ENCODE data around the gene TRMT13.

DNA sequence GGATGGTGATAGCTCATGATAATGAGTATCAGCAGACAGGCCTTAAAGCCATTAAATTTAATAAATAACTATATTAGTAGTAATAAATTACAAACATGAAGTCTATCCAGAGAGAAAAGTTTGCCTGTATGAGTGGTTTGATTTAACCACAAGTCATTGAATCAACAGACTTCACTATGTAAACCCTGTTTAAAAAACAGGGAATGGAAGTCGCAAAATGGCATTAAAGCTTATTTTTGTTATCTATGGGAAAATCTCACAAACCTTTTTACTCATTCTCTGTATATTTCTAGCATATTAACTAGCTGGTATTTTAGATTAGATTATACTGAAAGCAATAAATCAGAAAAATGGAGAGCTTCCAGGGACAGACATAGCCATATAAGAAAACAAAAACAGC, 45.6 kb upstream of the TRMT13 start:
- no peak for TF ChIP-seq YY1 (IDR thresholded peaks at IDR 0.05; ENCODE audit: low read depth)
- no peak for TF ChIP-seq RXRA (IDR thresholded peaks at IDR 0.05; ENCODE audit: borderline replicate concordance, low read depth)
- TF ChIP-seq, protein P1, sequence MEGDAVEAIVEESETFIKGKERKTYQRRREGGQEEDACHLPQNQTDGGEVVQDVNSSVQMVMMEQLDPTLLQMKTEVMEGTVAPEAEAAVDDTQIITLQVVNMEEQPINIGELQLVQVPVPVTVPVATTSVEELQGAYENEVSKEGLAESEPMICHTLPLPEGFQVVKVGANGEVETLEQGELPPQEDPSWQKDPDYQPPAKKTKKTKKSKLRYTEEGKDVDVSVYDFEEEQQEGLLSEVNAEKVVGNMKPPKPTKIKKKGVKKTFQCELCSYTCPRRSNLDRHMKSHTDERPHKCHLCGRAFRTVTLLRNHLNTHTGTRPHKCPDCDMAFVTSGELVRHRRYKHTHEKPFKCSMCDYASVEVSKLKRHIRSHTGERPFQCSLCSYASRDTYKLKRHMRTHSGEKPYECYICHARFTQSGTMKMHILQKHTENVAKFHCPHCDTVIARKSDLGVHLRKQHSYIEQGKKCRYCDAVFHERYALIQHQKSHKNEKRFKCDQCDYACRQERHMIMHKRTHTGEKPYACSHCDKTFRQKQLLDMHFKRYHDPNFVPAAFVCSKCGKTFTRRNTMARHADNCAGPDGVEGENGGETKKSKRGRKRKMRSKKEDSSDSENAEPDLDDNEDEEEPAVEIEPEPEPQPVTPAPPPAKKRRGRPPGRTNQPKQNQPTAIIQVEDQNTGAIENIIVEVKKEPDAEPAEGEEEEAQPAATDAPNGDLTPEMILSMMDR (IDR thresholded peaks at IDR 0.05): no peak
- TF ChIP-seq, protein P2, sequence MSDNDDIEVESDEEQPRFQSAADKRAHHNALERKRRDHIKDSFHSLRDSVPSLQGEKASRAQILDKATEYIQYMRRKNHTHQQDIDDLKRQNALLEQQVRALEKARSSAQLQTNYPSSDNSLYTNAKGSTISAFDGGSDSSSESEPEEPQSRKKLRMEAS (IDR thresholded peaks at IDR 0.05; ENCODE audit: low read depth): no peak
- no peak for TF ChIP-seq MEF2A (IDR thresholded peaks at IDR 0.05; ENCODE audit: borderline replicate concordance, low read depth)
- TF ChIP-seq, protein P3, sequence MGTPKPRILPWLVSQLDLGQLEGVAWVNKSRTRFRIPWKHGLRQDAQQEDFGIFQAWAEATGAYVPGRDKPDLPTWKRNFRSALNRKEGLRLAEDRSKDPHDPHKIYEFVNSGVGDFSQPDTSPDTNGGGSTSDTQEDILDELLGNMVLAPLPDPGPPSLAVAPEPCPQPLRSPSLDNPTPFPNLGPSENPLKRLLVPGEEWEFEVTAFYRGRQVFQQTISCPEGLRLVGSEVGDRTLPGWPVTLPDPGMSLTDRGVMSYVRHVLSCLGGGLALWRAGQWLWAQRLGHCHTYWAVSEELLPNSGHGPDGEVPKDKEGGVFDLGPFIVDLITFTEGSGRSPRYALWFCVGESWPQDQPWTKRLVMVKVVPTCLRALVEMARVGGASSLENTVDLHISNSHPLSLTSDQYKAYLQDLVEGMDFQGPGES (IDR thresholded peaks at IDR 0.05; ENCODE audit: low read depth, low read length): no peak
- TF ChIP-seq EZH2phosphoT487 (IDR thresholded peaks at IDR 0.05; ENCODE audit: borderline replicate concordance, low read depth): no peak
- no peak for TF ChIP-seq TAF1 (IDR thresholded peaks at IDR 0.05; ENCODE audit: borderline replicate concordance, low read depth, low read length)
- no peak for TF ChIP-seq RAD21 (IDR thresholded peaks at IDR 0.05; ENCODE audit: low read length)
